ENCODE data around the gene BFSP1.

The BFSP1 gene

DNA sequence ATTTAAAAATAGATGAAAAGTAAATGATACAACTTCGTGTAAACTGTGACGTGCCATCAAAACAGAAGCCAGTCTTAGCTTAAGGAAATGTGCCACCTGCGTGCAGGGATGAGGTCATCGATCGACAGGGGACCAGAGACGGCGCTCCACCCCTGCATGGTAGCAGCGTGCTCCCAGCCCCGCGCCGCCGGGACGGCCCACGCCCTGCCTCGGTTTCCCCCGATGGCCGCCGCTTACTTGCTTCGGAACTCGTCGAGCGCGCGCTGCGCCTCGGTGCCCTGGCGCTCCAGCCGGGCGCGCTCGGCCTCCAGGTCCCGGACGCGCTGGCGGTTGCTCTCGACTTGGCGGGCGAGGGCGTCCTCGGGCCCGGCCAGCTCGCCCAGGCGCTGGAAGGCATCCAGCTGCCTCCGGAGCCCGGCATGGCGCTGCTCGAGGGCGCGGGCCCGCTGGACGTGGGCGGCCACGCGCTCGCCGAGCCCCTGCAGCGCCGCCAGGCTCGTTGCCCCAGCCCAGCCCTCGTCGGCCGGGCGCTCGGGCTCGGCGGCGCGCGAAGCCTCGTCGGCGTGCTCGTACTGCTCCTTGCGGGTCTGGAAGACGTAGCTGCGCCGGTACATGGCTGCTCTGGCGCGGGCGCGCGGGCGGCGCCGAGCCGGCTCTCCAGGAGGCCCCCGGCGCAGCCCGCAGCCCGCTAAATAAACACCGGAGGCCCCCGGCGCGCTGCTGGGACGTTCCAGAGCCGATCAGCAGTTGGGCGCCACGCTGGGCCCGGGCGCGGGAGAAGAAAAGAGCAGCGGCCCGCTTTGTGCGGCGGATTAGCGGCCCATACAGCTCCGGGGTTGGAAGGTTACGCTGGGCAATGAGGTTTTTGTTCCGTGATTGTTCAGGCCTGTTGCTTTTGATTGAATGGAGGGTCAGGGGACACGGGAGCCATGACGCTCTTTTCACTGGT lies at the start of gene BFSP1:
Gene BFSP1 (minus strand): TSS at position 664 of the 949 bp plus-strand sequence. CDS start 50 bp downstream, at position 614.
- DNase-seq (ENCODE audit: low read depth) = peak; percentile 12

DNA sequence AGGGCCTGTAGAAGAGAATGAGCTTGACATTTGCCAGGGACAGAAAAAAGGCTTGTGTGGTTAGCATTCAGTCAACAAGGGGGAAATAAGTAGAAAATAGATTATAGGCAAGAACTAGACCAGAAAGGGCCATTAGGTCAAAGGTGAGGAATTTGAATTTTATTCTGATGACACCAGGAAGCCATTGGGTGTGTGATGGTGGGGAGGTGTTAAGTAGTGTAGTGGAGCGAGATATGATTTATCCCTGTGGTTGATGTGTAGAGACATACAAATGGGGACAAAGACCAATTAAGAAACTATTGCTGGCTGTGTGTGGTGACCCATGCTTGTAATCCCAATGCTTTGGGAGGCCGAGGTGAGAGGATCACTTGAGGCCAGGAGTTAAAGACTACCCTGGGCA lies 49.7 kb upstream of the BFSP1 start:
- DNase-seq (ENCODE audit: low read depth) = no peak

DNA sequence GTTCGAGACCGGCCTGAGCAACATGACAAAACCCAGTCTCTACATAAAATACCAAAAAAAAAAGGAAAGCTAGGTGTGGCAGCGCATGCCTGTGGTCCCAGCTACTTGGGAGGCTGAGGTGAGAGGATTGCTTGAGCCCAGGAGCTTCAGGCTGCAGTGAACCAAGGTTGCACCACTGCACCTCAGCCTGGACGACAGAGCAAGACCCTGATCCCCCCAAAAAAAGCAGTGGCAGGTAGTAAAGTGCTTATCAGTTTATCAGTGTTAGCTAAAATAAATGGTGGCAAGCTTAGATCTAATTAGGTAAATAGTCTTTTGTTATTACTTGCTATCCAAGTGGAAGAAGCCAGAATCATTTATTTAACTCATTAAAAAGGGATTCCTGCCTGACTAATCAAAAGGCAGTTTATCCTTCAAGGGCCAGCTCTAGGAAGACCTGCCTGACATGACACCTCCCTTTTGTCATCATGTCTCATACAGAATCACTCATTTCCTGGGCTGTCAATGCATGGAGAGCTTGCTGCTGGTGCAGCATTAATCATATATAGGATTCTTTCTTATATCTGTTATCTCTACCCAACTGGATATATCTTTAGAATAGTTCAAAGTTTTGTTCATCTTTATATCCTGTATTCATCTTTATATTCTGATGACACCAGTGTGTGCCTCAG lies 48.3 kb upstream of the BFSP1 start:
- DNase-seq (ENCODE audit: low read depth) = no peak

DNA sequence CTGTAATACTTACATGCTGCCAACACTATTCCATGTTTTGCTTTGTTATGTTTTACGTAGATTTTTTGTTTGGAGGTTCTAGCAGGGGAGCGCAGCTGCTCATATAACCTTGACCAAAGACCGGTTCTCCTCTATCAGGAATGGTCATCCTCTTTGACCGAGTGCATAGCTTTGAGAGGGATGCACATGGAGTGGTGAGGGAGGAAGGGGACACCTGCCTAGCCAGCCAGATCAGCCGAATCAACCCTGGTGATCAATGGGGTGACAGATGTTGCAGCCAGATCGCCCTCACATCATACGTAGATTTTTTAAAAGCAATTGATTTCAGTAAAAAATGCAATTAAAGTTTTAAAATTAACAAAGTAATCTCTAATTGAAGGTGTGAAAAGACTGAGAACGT lies 45.0 kb upstream of the BFSP1 start:
- no peak for DNase-seq (ENCODE audit: low read depth)

DNA sequence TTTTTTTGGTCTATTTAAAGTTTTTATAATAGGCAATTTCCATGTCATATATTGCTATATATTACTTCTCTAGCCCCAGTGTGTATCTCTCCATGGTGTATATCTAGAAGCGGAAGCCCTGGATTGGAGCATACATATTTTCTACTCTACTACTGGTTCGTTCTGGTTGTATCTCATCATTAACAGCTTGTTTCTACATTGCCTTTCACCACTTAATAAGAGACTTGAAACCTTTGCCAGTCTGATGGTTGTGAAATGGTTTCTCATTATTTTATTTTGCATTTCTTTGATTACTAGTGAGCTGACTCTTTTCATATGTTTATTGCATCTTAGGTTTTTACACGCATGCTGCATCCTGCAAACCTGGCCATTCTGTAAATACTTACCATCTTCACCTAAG lies 42.3 kb upstream of the BFSP1 start:
- DNase-seq (ENCODE audit: low read depth) = no peak

DNA sequence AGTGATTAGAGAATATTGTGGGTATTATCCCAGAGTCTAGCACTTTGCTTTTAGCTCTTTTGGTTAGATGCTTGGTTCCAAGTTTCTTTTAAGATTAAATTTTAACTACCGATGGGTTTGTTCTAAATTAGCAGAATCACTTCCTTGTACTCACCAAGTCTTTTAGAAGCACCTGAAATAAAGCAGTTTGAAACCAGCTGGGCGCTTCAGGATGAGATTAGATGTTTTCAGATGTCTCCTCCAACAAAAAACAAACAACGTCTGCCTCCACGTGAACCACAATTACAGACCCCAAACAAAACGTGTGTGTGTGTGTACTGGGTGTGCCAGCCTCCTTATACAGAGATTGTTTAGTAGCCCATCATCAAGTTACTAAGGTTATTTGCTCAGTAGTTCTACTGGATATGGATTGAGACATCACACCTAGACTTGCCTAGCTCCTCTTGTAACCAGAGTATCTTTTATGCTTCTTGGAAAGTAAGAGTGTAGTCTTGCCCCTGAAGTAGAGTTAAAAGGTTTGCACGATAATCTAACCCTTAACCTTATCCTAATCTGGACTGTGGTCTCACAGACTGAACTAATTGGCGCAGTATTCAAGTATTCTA lies 41.0 kb upstream of the BFSP1 start:
- no peak for DNase-seq (ENCODE audit: low read depth)

DNA sequence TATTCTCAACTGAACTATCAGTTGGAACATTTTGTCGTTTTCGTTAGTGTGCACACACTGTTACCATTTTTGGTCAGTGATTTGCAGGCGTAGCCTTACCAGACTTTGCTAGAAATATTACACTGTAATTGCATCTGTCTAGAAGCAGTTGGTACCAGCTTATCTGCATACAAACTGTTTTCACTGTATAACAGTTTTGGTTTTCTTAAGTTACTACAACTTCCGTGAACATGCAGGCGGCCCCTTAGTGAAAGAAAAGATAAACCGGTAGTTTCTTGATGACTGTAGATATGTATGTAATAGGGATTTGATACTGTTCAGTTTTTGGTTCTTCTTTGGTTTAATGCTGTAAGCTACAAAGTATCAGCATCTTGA lies 40.0 kb upstream of the BFSP1 start:
- no peak for DNase-seq (ENCODE audit: low read depth)

DNA sequence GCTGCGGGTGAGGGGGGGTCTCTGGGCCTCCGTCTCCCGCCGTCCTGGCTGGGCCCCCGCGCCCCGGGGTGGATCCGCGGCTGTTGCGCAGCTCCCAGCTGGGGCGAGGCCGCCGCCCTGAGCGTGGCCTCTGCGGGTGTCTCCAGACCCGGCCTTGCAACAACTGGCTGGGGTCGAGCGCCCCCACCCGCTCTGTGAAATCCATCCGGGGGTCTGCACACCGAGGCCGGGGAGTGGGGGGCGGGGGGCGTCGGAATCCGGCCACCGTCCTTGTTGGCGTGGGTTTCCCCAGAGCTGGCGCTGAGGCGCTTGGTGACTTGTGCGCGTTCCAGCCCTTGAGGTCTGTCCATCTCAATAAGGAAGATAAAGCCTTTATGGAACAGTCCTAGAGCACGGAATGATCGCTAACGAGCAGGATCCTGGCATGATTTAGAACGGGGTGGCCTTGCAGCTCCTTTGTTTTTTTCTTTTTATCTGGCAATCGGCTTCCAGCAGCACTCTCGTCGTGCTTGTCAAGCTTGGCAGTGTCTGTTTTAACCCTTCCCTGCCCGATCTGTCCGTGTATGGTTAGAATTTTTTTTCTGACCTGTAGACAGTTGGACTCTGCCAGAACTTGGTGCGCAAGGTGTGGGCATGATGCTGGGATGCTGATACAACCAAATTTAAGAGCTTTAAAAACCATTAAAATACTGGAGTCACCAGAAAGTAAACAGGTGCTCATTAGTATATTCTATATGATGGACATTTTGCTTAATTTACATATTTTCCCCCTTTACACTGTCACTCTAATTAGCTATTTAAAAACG lies 39.4 kb upstream of the BFSP1 start:
- DNase-seq (ENCODE audit: low read depth) = no peak

DNA sequence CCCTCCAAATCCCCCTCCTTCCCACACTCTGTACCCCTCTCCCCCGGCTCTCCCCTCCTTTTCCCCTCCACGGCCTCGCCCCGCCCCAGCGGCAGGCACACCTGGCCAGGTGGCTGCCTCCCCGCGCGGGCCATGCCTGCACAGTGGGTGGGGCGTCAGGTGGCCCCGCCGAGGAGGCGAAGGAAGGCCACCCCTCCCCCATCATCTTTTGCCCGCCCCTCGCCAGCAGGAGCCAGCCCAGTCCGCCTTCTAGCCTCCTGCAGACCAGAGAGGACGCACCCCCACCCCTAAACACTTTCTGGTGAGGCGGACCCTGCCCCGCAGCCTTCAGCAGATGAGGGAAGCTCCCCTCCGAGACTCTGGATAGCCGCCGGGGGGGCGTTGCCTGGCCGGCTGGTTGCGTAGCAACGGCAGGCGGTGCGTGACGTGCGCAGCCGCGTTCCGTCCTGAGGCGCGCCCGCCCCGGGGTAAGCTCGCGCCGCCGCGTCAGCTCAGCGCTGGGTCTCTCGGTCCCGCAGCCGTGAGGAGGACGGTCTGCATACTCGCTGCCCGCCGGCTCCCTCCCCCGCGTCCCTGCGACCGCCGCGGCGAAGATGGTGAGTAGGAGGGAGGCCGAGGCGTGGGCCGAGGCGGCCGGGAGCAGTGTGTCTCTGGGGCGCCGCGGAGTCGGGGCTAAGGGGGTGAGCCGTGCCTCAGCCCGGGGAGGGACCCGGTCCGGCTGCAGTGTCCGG lies 38.6 kb upstream of the BFSP1 start, which contains the start of gene DSTN:
Gene DSTN (plus strand): TSS at position 460 of the 731 bp plus-strand sequence. CDS start 134 bp downstream, at position 594.
- peak; percentile 76 for DNase-seq (ENCODE audit: low read depth)

DNA sequence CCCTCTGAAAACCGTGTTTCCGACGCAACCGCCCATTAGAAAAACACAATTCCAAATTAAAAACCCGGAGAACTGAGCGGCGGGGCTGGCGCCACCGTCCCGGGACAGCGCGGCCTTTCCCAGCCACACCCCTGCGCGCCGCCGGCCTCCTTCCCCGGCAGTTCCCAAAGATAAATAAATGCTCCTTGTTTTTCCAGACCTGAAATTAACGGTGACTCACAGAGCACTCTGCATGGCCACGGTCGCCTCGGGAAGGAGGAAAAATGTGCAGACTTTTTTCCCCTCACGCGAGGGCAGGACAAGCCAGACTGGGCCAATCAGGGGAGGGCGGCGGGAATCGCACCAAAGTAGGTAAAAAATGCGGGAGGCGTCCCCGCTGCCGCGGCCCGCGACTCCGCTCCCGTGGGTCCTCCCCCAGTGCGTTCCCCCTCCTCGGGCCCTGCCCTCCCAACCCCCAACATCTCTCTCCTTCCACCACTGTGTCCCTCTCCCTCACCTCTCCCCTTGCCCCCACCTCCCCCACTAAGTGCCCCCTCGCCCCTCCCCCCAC lies 37.9 kb upstream of the BFSP1 start:
- DNase-seq (ENCODE audit: low read depth) = no peak

DNA sequence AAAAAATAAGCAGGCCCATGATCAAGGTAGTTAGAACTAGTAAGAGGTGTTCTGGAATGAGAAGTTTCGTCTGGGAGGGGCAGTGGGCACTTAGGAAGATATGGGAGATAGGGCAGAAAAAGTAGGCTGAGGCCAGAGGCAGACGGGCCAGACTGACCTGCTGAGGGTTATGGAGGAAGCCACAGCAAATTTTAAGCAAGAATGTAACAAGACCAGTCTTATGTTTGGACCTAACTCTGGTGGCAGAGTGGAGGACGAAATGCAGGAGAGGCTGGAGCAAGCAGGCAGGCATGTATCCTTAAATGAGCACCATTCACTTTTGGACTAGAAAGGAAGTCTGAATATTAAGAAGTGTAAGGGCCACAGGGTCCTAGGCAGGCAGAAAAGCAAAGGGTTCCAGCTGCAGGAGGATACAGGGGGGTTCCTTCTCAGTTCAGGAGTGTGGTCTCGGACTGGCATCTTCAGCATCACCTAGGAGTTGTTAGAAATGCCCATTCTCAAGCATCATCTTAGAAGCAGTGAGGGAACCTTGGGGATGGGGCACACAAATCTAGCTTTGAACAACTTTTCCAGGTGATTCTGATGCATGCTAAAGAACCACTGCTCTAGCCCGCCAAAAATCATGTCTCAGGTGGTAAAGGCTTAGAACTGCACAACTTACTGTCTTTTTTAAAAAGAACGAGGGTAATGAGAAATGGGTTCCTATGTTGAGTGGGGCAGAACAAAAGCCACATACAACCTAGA lies 37.0 kb upstream of the BFSP1 start:
- DNase-seq (ENCODE audit: low read depth) = no peak

DNA sequence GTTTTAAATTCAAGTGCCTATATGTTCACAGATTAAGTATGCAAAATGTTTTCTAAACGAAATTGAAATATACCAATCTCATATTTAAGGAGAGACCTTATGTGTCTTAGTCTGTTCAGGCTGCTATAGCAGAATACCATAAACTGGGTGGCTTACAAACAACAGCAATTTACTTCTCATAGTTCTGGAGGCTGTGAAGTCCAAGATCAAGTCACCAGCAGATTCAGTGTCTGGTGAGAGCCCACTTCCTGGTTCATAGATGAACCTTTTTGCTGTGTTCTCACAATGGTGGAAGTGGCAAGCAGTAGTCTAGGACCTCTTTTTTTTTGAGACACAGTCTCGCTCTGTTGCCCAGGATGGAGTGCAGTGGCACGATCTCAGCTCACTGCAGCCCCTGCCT lies 35.2 kb upstream of the BFSP1 start:
- DNase-seq (ENCODE audit: low read depth) = no peak

DNA sequence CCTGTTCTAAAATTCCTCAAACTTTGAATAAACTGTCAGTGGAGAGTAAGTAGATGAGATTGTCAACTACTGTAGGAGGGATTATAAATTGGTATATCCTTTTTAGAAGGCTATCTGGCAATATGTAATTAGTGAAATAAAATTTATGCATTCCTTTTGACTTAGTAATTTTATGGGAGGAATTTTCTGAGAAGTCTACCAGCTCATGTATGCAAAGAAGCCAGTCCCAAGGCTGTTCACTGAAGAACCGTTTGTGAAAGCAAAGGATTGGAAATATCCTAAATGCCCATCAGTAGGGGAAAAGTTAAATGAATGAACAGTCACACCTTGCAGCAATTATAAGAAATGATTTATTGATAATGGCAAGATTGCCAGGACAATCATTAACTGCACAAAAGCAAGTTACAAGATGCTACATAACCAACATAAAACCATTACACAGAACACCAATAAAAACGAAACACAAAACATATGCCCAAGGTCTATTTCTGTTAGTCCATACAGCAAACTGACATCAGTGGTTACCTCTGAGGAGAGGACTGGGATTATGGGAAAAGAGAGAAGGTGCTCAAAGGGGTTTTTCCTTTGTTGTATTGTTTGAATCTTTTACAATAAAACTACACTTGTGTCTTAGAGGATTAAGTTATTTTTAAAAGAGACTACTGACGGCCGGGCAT lies 34.1 kb upstream of the BFSP1 start:
- DNase-seq (ENCODE audit: low read depth) = no peak

DNA sequence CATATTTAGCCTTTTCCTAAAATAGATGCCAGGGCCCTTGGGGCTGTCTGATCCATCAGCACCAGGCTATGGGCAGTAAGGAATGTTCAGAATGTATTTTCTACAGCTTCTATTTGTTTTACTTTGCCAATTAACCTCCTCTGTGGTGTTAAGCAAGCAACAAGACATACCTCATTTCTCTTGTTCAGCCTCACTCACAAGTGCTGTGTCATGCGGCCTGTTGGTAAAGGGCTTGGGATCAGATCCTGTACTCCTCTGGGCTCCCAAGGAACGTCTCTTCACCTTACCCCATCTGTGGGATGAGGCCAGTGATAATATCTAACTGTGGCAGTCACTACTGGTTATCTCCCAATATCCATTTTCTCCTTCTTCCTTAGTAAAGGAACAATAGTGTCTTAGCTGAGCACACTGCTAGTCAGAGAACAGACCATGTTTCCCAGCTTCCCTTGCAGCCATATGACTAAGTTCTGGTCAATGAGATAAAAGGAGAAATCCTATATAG lies 31.7 kb upstream of the BFSP1 start:
- no peak for DNase-seq (ENCODE audit: low read depth)

DNA sequence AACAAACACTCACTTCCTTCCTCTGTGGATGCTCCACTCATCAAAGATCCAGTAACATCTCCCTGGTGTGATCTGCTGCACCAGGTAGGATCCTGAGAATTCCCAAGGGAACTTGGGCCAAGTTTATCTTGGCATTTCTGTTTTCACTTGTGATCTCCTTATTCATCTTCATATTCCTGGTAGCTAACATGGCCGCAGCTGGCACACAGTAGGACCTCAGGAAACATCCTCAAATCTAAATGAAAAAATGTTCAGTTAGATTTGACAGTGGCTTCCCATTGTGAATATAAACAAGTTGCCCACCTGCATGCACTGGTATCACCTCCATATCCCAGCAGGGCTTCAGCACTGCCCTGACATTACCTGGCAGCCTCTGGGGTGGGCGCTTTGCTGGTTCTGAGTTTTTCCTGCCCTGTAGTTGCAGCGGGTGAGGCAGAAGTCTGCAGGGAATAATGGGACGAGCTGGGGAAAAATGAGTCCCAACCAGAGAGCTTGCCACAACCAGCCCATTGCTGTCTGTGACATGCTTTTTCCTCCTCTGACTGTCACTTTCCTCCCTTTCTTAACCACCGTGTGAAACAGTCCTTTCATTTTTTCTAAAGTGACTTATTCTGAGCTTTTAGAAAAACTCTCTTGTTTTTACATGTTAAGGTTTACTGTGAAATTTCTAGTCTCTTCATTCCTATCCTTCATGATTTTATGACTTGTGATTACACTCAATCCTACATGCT lies 29.3 kb upstream of the BFSP1 start:
- no peak for DNase-seq (ENCODE audit: low read depth)

DNA sequence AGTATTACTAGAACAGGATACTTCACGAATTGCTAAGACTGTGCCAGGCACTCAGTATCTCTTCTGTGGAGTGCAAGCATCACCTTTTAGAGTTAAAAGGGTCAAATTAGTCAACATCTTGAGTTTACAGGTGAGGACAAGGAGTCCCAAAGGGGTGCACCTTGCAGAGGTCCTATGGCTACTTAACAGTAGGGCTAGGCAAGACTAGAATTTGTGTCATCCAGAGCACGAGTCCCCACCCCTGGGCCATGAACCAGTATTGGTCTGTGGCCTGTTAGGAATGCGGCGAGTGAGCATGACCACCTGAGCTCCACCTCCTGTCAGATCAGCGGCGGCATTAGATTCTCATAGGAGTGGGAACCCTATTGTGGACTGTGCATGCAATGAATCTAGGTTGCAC lies 28.2 kb upstream of the BFSP1 start:
- no peak for DNase-seq (ENCODE audit: low read depth)

DNA sequence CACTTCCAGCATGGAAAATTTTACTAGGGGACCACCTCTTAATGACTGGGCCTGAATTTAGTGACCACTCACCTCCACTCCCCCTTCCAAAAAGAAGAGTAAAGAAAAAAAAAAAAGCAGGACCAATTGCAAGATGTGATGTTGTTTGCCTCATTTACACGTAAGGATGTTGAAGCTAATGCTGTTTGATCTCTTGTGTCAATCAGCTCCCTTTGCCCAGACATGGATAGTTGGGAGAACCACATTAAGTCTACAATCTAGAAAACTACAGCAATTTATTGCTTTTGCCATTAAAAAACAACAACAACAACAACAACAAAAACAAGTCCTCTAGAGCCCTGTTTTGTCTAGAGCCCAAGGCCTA lies 27.7 kb upstream of the BFSP1 start:
- no peak for DNase-seq (ENCODE audit: low read depth)

DNA sequence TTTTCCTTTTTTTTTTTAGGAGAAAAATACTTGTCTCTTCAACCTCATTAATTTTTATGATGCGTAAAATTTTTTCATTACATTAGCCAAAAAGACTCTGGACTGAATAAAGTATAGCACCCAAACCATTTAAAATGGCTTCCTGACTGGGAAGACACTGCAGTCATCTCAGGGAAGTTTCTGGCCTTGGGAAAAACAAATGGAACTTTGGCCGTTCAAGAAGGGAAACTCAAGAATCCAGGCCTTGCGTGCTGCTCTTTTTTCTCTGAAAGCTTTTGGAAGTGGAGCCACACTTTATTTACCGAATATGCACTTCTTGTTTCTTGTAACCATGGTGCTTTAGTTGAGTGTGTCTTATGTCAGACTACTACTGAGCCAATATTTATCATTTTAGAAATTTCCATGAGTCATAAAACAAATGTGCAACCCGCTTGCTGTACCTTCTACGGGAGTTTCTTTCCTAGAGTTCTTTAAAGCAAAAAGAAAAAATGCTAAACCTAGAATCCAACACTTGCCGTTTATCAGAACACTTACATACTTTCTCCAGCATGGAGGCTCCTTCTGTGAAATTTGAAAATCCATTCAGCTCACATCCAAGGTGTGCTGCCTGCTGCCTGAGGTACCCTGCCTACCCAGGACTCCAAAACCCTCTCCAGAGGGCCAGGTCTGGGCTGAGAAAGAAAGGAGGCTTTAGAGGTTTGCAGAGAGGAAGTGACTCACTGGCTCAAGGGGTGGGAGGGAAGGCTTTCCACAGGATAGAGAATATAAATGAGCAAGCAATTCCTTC lies 27.2 kb upstream of the BFSP1 start:
- no peak for DNase-seq (ENCODE audit: low read depth)
